SU-DHL-6 (cell line): ENCODE results near the gene CARMIL3.

Source experiments
- H2AFZ ChIP-seq: fragments of 200-600 bp; sonication (generic); 2 replicates; pipeline ENCODE4 v1.6.1; 2014; ENCODE audit warnings: low read depth, mild to moderate bottlenecking, moderate library complexity, mixed read lengths, antibody characterized with exemption, low read length; ENCODE audit not compliant: severe bottlenecking
- H3F3A ChIP-seq: fragments of 200-600 bp; shearing (Covaris generic); 2 replicates; pipeline ENCODE4 v1.6.0; 2016; ENCODE audit warnings: antibody characterized with exemption, mild to moderate bottlenecking; ENCODE audit not compliant: insufficient read depth
- H3K27ac ChIP-seq: fragments of 200-600 bp; sonication (generic); 2 replicates; pipeline ENCODE4 v1.5.1; 2016; ENCODE audit warnings: low read depth, mild to moderate bottlenecking, low read length, moderate library complexity, mixed read lengths
- H3K27me3 ChIP-seq: fragments of 200-600 bp; sonication (generic), shearing (Covaris generic); 2 replicates; pipeline ENCODE4 v1.6.0; 2014; ENCODE audit warnings: mild to moderate bottlenecking, low read length
- H3K36me3 ChIP-seq: fragments of 200-600 bp; sonication (generic); 2 replicates; pipeline ENCODE4 v1.6.1; 2014; ENCODE audit warnings: mild to moderate bottlenecking, low read length, mixed read lengths
- H3K4me2 ChIP-seq: fragments of 300-600, 200-600 bp; shearing (Covaris generic), sonication (generic); 2 replicates; pipeline ENCODE4 v1.6.0; 2014; ENCODE audit warnings: low read length, low read depth, mild to moderate bottlenecking; ENCODE audit not compliant: poor library complexity, severe bottlenecking
- H3K4me3 ChIP-seq: fragments of 200-600 bp; sonication (generic); 2 replicates; pipeline ENCODE4 v1.5.1; 2014; ENCODE audit warnings: antibody characterized with exemption, low read length, mild to moderate bottlenecking, mixed read lengths; ENCODE audit not compliant: insufficient read depth, poor library complexity, severe bottlenecking
- H3K79me2 ChIP-seq: fragments of 200-600 bp; sonication (generic); 2 replicates; pipeline ENCODE4 v1.6.1; 2014; ENCODE audit warnings: mild to moderate bottlenecking, low read length, moderate library complexity; ENCODE audit not compliant: insufficient read depth
- H3K9ac ChIP-seq: fragments of 200-600 bp; sonication (generic); 2 replicates; pipeline ENCODE4 v1.7.0; 2014; ENCODE audit warnings: mild to moderate bottlenecking, low read length
- H3K9me2 ChIP-seq: fragments of 200-600 bp; sonication (generic); replicated peaks from 2 replicates; pipeline ENCODE4 v1.6.1; 2014; ENCODE audit warnings: low read length; ENCODE audit not compliant: insufficient read depth
- H3K9me3 ChIP-seq: fragments of 200-600 bp; sonication (generic); 2 replicates; pipeline ENCODE4 v1.6.1; 2014; ENCODE audit warnings: low read length, mixed read lengths; ENCODE audit not compliant: insufficient read depth
- H4K20me1 ChIP-seq: fragments of 200-600 bp; sonication (generic); 2 replicates; pipeline ENCODE4 v1.6.1; 2014; ENCODE audit warnings: low read depth, mild to moderate bottlenecking, antibody characterized with exemption, low read length, moderate library complexity, mixed read lengths
- EZH2phosphoT487 ChIP-seq: fragments of 200-600 bp; sonication (generic), shearing (Covaris generic); conservative IDR thresholded peaks from 2 replicates; pipeline ENCODE4 v1.6.1; 2018; ENCODE audit warnings: mild to moderate bottlenecking, antibody characterized with exemption, low read length, moderate library complexity, mixed read lengths
- TF ChIP-seq, protein P1 (sequence below): fragments of 200-600 bp; sonication (generic); IDR thresholded peaks from one replicate; pipeline ENCODE4 v1.5.1; 2017; ENCODE audit warnings: antibody characterized with exemption, mild to moderate bottlenecking, low read length, moderate library complexity; ENCODE audit not compliant: insufficient read depth, poor library complexity, severe bottlenecking

CARMIL3 gene

DNA sequence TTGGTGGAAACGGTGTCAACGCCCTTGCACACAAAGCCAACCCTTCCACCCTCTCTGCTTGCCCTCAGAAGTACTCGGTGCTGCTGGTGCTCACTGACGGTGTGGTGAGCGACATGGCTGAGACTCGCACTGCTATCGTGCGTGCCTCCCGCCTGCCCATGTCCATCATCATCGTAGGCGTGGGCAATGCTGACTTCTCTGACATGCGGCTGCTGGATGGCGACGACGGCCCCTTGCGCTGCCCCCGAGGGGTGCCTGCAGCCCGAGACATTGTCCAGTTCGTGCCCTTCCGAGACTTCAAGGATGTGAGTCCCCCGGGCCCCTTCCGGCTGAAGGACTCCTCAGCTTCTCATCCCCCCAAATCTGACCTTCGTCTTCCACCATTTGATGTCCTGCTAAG lies 25.3 kb downstream of the CARMIL3 start:
- H3K4me2 ChIP-seq = no peak overlapping the region
- H3K9me2 ChIP-seq = no peaks in the 10 kb centered on the region
- TF ChIP-seq, protein P1, sequence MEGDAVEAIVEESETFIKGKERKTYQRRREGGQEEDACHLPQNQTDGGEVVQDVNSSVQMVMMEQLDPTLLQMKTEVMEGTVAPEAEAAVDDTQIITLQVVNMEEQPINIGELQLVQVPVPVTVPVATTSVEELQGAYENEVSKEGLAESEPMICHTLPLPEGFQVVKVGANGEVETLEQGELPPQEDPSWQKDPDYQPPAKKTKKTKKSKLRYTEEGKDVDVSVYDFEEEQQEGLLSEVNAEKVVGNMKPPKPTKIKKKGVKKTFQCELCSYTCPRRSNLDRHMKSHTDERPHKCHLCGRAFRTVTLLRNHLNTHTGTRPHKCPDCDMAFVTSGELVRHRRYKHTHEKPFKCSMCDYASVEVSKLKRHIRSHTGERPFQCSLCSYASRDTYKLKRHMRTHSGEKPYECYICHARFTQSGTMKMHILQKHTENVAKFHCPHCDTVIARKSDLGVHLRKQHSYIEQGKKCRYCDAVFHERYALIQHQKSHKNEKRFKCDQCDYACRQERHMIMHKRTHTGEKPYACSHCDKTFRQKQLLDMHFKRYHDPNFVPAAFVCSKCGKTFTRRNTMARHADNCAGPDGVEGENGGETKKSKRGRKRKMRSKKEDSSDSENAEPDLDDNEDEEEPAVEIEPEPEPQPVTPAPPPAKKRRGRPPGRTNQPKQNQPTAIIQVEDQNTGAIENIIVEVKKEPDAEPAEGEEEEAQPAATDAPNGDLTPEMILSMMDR = no peak
- TF ChIP-seq EZH2phosphoT487 = no peak
- H3K9me3 ChIP-seq = no peaks in the 10 kb centered on the region
- H3K27me3 ChIP-seq = no peaks in the 10 kb centered on the region
- H3K36me3 ChIP-seq = no peaks in the 10 kb centered on the region
- no peak overlapping the region for H3K27ac ChIP-seq
- H4K20me1 ChIP-seq = no peaks in the 10 kb centered on the region
- H2AFZ ChIP-seq = no peak overlapping the region
- no peaks in the 10 kb centered on the region for H3K79me2 ChIP-seq
- H3F3A ChIP-seq = 0 out of 2 replicates have a peak, but pooled peaks cover 1% of the 10 kb centered on the region
- H3K4me3 ChIP-seq = no peak overlapping the region
- no peak overlapping the region for H3K9ac ChIP-seq

DNA sequence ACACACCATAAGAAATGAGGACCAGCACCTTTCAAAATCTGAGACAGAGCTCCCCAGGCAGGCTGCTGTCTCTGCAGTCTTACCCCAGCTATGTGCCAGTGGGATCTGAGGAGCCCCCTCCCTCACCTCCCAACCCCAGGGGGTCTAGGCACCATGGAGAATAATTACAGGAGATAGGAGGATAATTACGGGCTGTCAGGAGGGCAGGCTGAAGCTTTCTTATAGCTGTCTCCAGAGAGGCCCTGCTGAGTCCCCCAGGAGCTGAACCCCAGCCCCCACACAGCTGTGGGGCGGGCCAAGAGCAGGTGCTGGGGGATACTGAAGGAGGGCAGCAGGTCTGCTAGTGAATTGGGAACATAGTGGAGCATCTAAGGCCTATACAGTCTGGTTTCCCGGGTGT lies 26.3 kb downstream of the CARMIL3 start:
- Histone ChIP-seq H4K20me1 (no peaks in the 10 kb centered on the region), H3K4me2 (no peak overlapping the region), H3K36me3 (no peaks in the 10 kb centered on the region), H3K27me3 (no peaks in the 10 kb centered on the region), H3K4me3 (no peak overlapping the region), H2AFZ (no peak overlapping the region), H3K9me2 (no peaks in the 10 kb centered on the region), H3K9ac (no peak overlapping the region), H3K79me2 (no peaks in the 10 kb centered on the region), H3K9me3 (no peaks in the 10 kb centered on the region), H3F3A (0 out of 2 replicates have a peak, but pooled peaks cover 3% of the 10 kb centered on the region), H3K27ac (no peak overlapping the region)
- TF ChIP-seq, protein P1 = no peak
- TF ChIP-seq EZH2phosphoT487 = no peak

DNA sequence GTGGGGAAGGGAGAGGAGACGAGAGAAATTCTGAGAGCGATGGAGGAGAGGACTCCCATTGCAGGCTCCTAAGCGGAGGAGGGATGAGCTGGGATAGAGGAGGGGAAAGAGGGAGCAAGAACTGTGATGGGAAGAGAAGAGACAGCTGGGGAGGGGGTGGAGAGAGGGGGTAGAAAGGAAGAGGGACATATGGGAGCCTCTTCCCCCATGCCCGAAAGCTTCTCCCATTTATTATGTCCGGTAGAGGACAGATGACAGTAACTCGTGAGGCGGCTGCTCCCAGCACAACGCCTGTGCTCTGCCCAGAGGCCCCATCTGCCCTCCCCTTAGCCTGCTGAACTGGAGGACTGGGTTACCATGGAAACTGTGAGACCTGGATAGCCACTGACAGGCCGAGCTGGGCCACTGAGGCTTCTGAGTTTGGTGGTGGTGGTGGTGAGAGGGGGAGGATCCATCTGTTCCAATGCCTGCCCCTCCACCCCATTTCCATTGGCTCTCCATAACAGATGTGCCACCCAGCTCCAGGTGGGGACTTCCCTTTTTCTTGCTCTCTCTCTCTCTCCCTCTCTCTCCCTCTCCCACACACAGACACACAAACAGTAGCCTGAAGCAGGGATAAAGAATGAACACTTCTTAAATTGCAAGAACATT lies 27.8 kb downstream of the CARMIL3 start:
- H3K9ac ChIP-seq = no peak overlapping the region
- H3K27me3 ChIP-seq = no peaks in the 10 kb centered on the region
- H2AFZ ChIP-seq = no peak overlapping the region

More for the DNA sequence above, 27.8 kb downstream of the CARMIL3 start:
- no peaks in the 10 kb centered on the region for H3K36me3 ChIP-seq
- 0 out of 2 replicates have a peak, but pooled peaks cover 3% of the 10 kb centered on the region for H3F3A ChIP-seq
- TF ChIP-seq EZH2phosphoT487 = no peak
- TF ChIP-seq, protein P1 = no peak
- H3K4me3 ChIP-seq = no peak overlapping the region
- H3K4me2 ChIP-seq = no peak overlapping the region
- H3K27ac ChIP-seq = no peak overlapping the region
- H3K9me2 ChIP-seq = no peaks in the 10 kb centered on the region
- no peaks in the 10 kb centered on the region for H3K9me3 ChIP-seq
- no peaks in the 10 kb centered on the region for H4K20me1 ChIP-seq
- no peaks in the 10 kb centered on the region for H3K79me2 ChIP-seq
